Stomach (tissue), 9 donors: Measurements from ENCODE around the gene SLC17A7. TPM values are rescaled to one million over a fixed set of nuclear protein-coding genes. Genes with fewer than 3 reads are reported as not detected.

Experiments
- DNase-seq, 2 donors: peaks; one replicate each; pipeline versions ENCODE4 v3.0.0 to v3.0.0-alpha.2; 2013 to 2019
- H3K27ac ChIP-seq, 5 donors: fragments of 200-600 bp in 4 of 5; sonication (generic) in 4 of 5; one replicate each; pipeline ENCODE4 v1.5.1; 2013 to 2019; ENCODE audit warnings: mild to moderate bottlenecking in 1 of 5, moderate library complexity in 1 of 5
- H3K27me3 ChIP-seq, 3 donors: fragments of 200-600 bp; sonication (generic); one replicate each; pipeline ENCODE4 v1.5.1; 2017 to 2019; ENCODE audit warnings: mixed run types in 1 of 3
- H3K36me3 ChIP-seq, 4 donors: fragments of 200-600 bp; sonication (generic); 1 replicate in 3 of 4; 2 replicates in 1 of 4; pipeline ENCODE4 v1.5.1; 2016 to 2019
- H3K4me1 ChIP-seq, 4 donors: fragments of 200-600 bp; sonication (generic); one replicate each; pipeline ENCODE4 v1.5.1; 2016 to 2019
- H3K4me3 ChIP-seq, 4 donors: fragments of 200-600 bp; sonication (generic) in 3 of 4; one replicate each; pipeline ENCODE4 v1.5.1; 2016 to 2019; ENCODE audit warnings: mild to moderate bottlenecking in 1 of 4
- H3K9me3 ChIP-seq, 4 donors: fragments of 200-600 bp; sonication (generic); one replicate each; pipeline ENCODE4 v1.5.1; 2016 to 2019
- EP300 ChIP-seq: sonication (generic); formaldehyde crosslinking; IDR thresholded peaks from one replicate; pipeline ENCODE4 v1.6.1; 2017; ENCODE audit warnings: antibody characterized with exemption
- POLR2A ChIP-seq, 4 donors: fragments of 450-650 bp; IDR thresholded peaks; one replicate each; pipeline ENCODE4 v1.6.1; 2016; ENCODE audit warnings: antibody characterized with exemption in 4 of 4, control low read depth in 2 of 4, mild to moderate bottlenecking in 1 of 4, moderate library complexity in 1 of 4
- POLR2AphosphoS5 ChIP-seq, 3 donors: sonication (generic); formaldehyde crosslinking; IDR thresholded peaks; one replicate each; pipeline ENCODE4 v1.6.1; 2016; ENCODE audit warnings: antibody characterized with exemption in 3 of 3
- WGBS, 5 donors: extraction: QIAGEN DNeasy Blood & Tissue Kit in 3 of 5; methylation state at CpG; one replicate each; pipeline versions ENCODE4 v1.1.5 to v1.1.7; 2013 to 2018; 5-methylcytosine and 5-hydroxymethylcytosine counted together
- intact Hi-C: fragments of 100-400 bp; cut with DNase I; formaldehyde crosslinking; loops from one replicate; pipeline ENCODE4 v1.15.1; 2023; ENCODE audit warnings: low total_unique reads
- polyA plus RNA-seq, 3 donors: library from polyadenylated mRNA; stranded (reverse); fragments of 200-250 nt; gene quantifications; one replicate each; pipeline ENCODE4 v1.2.3, GENCODE V29; 2013
- total RNA-seq, 5 donors: library from RNA; depleted of rRNA; stranded (reverse); fragments of >200 nt; gene quantifications; one replicate each; pipeline versions ENCODE4 v1.1.0 to v1.2.3, GENCODE V29; 2014 to 2016
- TF ChIP-seq, protein P1 (sequence below), 7 experiments: fragments of 450-650 bp in 4 of 7; fragments of 200-600 bp in 3 of 7; sonication (generic) in 3 of 7; IDR thresholded peaks; one replicate each; pipeline ENCODE4 v1.5.1; 2016 to 2019; ENCODE audit warnings: antibody characterized with exemption in 7 of 7, control low read depth in 2 of 7, mild to moderate bottlenecking in 1 of 7
- donor health status: healthy with polysubstance abuse.
- donor health status: Bipolar disorder and iron deficiency.
- donor health status: healthy.

Gene SLC17A7
- total and polyA plus RNA-seq, 8 donors, result 0.25 to 2.0 (median 0.93) TPM; not detected in 2

DNA sequence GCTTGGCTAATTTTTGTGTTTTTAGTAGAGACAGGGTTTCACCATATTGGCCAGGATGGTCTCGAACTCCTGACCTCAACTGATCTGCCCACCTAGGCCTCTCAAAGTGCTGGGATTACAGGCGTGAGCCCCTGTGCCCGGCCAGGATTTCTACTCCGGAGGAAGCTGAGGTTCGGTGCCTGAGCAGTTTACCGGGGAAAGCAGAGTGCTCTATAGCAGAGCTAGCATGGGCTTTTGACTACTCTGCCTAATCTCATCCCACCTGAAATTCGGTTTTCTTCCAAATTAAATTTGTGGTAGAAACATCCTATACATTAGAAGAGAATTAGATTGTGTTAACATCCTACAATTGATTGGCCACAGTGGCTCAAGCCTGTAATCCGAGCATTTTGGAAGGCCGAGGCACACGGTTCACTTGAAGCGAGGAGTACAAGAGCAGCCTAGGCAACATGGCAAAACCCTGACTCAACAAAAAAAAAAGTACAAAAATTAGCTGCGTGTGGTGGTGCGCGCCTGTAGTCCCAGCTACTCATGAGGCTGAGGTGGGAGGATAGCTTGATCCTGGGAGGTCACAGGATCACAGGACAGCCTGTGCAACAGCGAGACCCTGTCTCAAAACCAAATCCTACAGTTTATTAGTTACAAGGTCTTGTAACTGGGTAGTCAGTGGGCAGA lies 47.7 kb upstream of the SLC17A7 start:
- peak overlapping the region; percentile 32 to 96 (median 93) for H3K27ac ChIP-seq
- 9 to 24% (median 15%) methylated on average over 15 of the region's 15 CpGs for WGBS, 5 donors
- DNase-seq, result no peak
- H3K4me1 ChIP-seq, result peaks cover 25 to 51% (median 39%) of the 10 kb centered on the region in 4 donors
- no peak for TF ChIP-seq POLR2AphosphoS5 (IDR thresholded peaks at IDR 0.05)
- TF ChIP-seq POLR2A (IDR thresholded peaks at IDR 0.05), result no peak
- TF ChIP-seq EP300, result no peak
- TF ChIP-seq, protein P1, sequence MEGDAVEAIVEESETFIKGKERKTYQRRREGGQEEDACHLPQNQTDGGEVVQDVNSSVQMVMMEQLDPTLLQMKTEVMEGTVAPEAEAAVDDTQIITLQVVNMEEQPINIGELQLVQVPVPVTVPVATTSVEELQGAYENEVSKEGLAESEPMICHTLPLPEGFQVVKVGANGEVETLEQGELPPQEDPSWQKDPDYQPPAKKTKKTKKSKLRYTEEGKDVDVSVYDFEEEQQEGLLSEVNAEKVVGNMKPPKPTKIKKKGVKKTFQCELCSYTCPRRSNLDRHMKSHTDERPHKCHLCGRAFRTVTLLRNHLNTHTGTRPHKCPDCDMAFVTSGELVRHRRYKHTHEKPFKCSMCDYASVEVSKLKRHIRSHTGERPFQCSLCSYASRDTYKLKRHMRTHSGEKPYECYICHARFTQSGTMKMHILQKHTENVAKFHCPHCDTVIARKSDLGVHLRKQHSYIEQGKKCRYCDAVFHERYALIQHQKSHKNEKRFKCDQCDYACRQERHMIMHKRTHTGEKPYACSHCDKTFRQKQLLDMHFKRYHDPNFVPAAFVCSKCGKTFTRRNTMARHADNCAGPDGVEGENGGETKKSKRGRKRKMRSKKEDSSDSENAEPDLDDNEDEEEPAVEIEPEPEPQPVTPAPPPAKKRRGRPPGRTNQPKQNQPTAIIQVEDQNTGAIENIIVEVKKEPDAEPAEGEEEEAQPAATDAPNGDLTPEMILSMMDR (IDR thresholded peaks at IDR 0.05), result no peak
- H3K27me3 ChIP-seq, result no peaks in the 10 kb centered on the region
- H3K4me3 ChIP-seq, result peak overlapping the region; percentile 91 to 100 (median 93)
- H3K9me3 ChIP-seq, result no peaks in the 10 kb centered on the region
- H3K36me3 ChIP-seq, result peaks cover 38 to 50% (median 48%) of the 10 kb centered on the region in 4 donors
- intact Hi-C loops, result no loop called here

DNA sequence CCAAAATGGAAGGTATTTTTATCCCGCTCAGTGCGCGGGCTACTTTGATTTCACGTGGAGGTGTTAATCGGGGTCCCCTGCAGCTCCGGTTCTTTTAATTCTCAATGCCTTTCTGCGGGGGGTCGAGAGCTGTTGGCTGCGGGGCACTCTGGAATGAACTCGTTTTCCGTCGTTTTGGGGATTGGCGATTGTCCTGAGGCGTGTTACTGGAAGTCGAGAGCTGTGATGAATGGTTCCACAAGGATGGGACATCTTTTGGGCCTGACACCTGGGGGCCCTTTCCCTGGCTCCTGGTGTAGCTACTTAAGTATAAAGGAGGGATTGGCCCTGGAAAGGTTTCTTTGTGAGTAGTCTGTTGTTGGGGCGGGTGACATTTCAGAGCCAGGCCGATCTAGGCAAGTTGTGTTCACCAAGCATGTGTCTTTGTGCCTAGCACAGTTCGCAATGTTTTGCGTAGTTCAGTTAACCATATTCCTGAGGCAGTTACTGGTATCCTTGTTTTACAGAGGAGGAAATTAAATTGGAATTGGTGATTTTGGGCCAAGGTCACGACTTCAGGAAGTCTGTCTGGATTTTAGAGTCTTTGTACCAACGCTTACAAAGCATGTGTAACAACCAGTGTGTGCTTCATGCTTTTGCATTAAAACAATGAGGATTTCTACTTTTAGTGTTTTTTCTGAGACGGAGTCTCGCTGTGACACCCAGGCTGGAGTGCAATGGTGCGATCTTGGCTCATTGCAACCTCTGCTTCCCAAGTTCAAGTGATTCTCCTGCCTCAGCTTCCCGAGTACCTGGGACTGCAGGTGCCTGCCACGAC lies 46.9 kb upstream of the SLC17A7 start:
- Histone ChIP-seq H3K27me3 (no peaks in the 10 kb centered on the region), H3K36me3 (peaks cover 37 to 50% (median 48%) of the 10 kb centered on the region in 4 donors), H3K4me1 (peaks cover 25 to 51% (median 39%) of the 10 kb centered on the region in 4 donors), H3K4me3 (peak overlapping the region; percentile 91 to 100 (median 93)), H3K9me3 (no peaks in the 10 kb centered on the region), H3K27ac (peak overlapping the region; percentile 81 to 96 (median 93))
- intact Hi-C loops, result no loop called here
- WGBS, 5 donors, result 0 to 3% (median 1%) methylated on average over 26 of the region's 26 CpGs
- TF ChIP-seq, protein P1 (IDR thresholded peaks at IDR 0.05), result no peak
- TF ChIP-seq POLR2AphosphoS5 (IDR thresholded peaks at IDR 0.05), result peak in 1 of 3 donors; percentile 4
- peak in 1 of 2 donors; percentile 38 for DNase-seq

DNA sequence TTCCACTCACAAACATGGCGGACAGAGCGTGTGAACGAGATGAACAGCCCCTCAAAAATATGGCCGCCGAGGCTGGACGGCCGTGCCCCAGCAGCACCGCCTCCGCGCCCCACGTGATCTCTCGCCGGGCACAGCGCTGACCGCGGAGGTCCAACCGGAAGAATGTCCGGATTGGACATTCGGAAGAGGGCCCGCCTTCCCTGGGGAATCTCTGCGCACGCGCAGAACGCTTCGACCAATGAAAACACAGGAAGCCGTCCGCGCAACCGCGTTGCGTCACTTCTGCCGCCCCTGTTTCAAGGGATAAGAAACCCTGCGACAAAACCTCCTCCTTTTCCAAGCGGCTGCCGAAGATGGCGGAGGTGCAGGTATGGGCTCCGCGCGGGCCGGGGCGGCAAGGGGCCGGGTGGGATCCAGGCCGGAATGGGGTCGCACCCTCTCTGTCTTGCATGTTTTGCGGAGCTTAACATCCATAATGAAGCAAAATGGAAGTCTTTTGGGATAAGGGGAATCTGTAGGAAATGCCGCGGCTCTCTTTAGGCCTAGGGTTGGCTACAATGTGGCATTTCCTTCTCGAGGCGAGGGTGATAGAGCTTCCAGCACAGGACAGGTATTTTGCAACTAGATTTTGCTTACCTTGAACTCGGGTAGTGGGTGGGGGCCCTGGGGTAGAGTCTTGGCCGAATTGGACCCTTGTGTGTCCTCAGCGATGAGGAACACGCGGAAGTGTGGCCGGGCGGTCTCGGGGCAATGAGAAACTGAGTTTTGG lies 46.1 kb upstream of the SLC17A7 start, which contains the start of gene RPL13A:
Gene RPL13A (plus strand): TSS at position 332 of the 769 bp plus-strand sequence. CDS start 22 bp downstream, at position 354.
- intact Hi-C loops, result no loop called here
- WGBS, 5 donors, result 0 to 1% (median 0%) methylated on average over 44 to 57 of the region's 57 CpGs
- peak; percentile 100 for DNase-seq
- H3K4me3 ChIP-seq, result peak within 1 kb of the TSS; percentile 91 to 100 (median 93)
- TF ChIP-seq POLR2A (IDR thresholded peaks at IDR 0.05) (peak in 2 of 4 donors; percentile 94 to 98), EP300 (no peak), POLR2AphosphoS5 (IDR thresholded peaks at IDR 0.05) (peak; percentile 91 to 100 (median 99))
- TF ChIP-seq, protein P1 (IDR thresholded peaks at IDR 0.05), result no peak
- H3K36me3 ChIP-seq, result peaks cover 30 to 48% (median 44%) of the 10 kb centered on the region in 4 donors
- H3K27me3 ChIP-seq, result no peaks in the 10 kb centered on the region
- peaks cover 25 to 49% (median 39%) of the 10 kb centered on the region in 4 donors for H3K4me1 ChIP-seq
- H3K9me3 ChIP-seq, result no peaks in the 10 kb centered on the region
- peak within 1 kb of the TSS; percentile 81 to 96 (median 93) for H3K27ac ChIP-seq
